CD4-positive, alpha-beta memory T cell (primary cell): ENCODE measurements around the gene FRMD4A. TPM values are rescaled to one million over a fixed set of nuclear protein-coding genes. Genes with fewer than 3 reads are reported as not detected.

Experiments used
- CTCF ChIA-PET: fragments of 350-600 bp; sonication (Branson Sonifier 250); formaldehyde crosslinking; loops from one replicate; lab custom pipeline; 2021; ENCODE audit warnings: inconsistent platforms; ENCODE audit not compliant: partially characterized antibody; lab: Charles Lee
- POLR2A ChIA-PET: fragments of 350-600 bp; sonication (Branson Sonifier 250); formaldehyde crosslinking; loops from one replicate; lab custom pipeline; 2021; ENCODE audit not compliant: partially characterized antibody; lab: Charles Lee
- DNase-seq, 5 donors: peaks; one replicate each; pipeline versions ENCODE4 v3.0.0 to v3.0.0-alpha.2; 2020 to 2022; ENCODE audit warnings: mixed read lengths in 1 of 5
- H3K27ac ChIP-seq: one replicate; pipeline ENCODE4 v1.7.0; 2013; ENCODE audit warnings: low read depth, low read length
- H3K27me3 ChIP-seq: 2 replicates; pipeline ENCODE4 v1.7.0; 2013; ENCODE audit warnings: mild to moderate bottlenecking, low read length, moderate library complexity; ENCODE audit not compliant: insufficient read depth
- H3K36me3 ChIP-seq: 2 replicates; pipeline ENCODE4 v1.7.0; 2013; ENCODE audit warnings: mild to moderate bottlenecking, low read length, moderate library complexity; ENCODE audit not compliant: insufficient read depth
- H3K4me1 ChIP-seq: 2 replicates; pipeline ENCODE4 v1.7.0; 2013; ENCODE audit warnings: mild to moderate bottlenecking, low read length, moderate library complexity; ENCODE audit not compliant: insufficient read depth
- H3K4me3 ChIP-seq, 2 donors: one replicate each; pipeline ENCODE4 v1.7.0; 2013; ENCODE audit warnings: low read length in 2 of 2, mild to moderate bottlenecking in 1 of 2
- H3K9me3 ChIP-seq, 2 donors: one replicate each; pipeline ENCODE4 v1.7.0; 2013; ENCODE audit warnings: low read length in 2 of 2, control low read depth in 1 of 2; ENCODE audit not compliant: control insufficient read depth in 1 of 2
- H3K27ac Mint-ChIP-seq, 7 donors: one replicate each; pipeline ENCODE4 v1.8.0; 2020 to 2021; ENCODE audit warnings: mixed read lengths in 7 of 7, mild to moderate bottlenecking in 6 of 7, inconsistent platforms in 3 of 7, moderate library complexity in 3 of 7
- H3K27me3 Mint-ChIP-seq, 2 donors: one replicate each; pipeline ENCODE4 v1.8.0; 2020 to 2021; ENCODE audit warnings: mixed read lengths in 2 of 2
- H3K36me3 Mint-ChIP-seq, 2 donors: one replicate each; pipeline ENCODE4 v1.8.0; 2020 to 2021; ENCODE audit warnings: mixed read lengths in 2 of 2, inconsistent platforms in 1 of 2, mild to moderate bottlenecking in 1 of 2
- H3K4me1 Mint-ChIP-seq, 4 donors: one replicate each; pipeline ENCODE4 v1.8.0; 2020 to 2021; ENCODE audit warnings: mixed read lengths in 4 of 4, mild to moderate bottlenecking in 1 of 4
- H3K4me3 Mint-ChIP-seq, 8 donors: one replicate each; pipeline ENCODE4 v1.8.0; 2020 to 2021; ENCODE audit warnings: mixed read lengths in 8 of 8, mild to moderate bottlenecking in 7 of 8, moderate library complexity in 6 of 8, inconsistent platforms in 3 of 8
- H3K9me3 Mint-ChIP-seq, 8 donors: one replicate each; pipeline ENCODE4 v1.8.0; 2020 to 2021; ENCODE audit warnings: mixed read lengths in 8 of 8, mild to moderate bottlenecking in 5 of 8, inconsistent platforms in 3 of 8, moderate library complexity in 1 of 8
- intact Hi-C: fragments of 100-400 bp; cut with micrococcal nuclease; formaldehyde crosslinking; loops from one replicate; pipeline ENCODE4 v1.15.1; 2023
- polyA plus RNA-seq, 2 donors: library from polyadenylated mRNA; unstranded; fragments of 300-500 nt; fragmentation: Illumina TruSeq; gene quantifications; one replicate each; pipeline ENCODE4 v1.2.3, GENCODE V29; 2021
- total RNA-seq, 2 experiments: library from RNA; stranded (reverse); gene quantifications; one replicate each; pipeline ENCODE4 v1.2.3, GENCODE V29; 2021

FRMD4A gene
- total and polyA plus RNA-seq, 4 experiments from 2014 or later: 0.89 to 2.4 (median 1.9) TPM; not detected in 1

DNA sequence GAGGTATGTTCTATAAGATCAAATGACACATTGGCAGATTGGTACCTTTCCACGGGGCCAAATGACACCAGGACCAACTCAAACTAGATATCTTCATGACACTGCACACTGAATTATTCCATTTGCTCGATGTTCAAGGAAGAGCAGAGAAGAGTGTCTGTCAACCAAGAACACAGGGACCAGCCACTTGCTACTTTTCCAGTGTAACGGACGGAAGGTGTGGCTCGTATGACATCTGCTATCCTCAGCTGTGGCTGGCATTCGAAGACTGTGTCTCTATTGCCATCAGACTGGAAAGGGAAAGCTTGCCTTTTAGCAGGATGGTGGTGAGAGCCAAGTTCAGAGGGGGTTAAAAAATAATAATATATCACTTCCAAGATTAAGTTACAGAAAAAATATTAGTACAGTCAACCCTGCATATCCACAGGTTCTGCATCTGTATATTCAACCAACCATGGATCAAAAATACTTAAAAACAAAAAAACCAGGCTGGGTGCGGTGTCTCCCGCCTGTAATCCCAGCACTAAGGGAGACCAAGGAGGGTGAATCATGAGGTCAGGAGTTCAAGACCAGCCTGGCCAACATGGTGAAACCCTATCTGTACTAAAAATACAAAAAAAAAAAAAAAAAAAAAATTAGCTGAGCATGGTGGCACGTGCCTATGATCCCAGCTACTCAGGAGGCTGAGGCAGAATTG lies 506.9 kb downstream of the FRMD4A start:
- H3K4me1 Mint-ChIP-seq: peaks cover 4 to 12% (median 9%) of the 10 kb centered on the region in 4 donors

DNA sequence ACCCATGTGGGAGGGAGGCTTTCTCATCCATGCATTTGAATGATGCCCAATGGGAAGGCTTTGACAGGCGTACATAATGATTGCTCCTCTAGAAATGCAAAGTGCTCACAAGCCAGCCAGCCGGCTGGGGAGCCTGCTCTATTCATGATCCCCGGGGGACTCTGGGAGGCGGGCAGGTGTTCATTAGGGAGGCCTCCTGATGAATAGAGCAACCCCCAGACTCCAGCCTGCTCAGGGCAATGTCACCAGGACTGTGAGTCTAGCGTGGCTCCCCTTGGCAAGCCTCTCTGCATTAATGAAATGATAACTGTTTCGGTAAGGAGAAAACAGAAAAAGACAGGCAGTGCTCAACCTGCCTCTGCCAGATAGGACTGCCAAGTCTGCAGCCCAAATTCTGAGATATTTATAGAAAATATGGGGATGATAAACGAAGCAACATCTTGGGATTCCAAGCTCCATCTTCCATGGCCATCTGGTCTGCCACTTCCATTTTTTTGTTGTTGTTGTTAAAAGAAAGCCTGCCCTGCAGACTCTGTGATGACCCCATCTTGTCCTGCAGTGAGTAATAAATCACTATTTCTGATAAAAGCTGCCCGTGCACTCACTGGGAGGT lies 507.5 kb downstream of the FRMD4A start:
- no peaks in the 10 kb centered on the region for H3K27me3 ChIP-seq
- POLR2A ChIA-PET: no interaction called here
- H3K9me3 Mint-ChIP-seq: peaks cover 0 to 9% (median 3%) of the 10 kb centered on the region in 8 donors
- H3K27me3 Mint-ChIP-seq: peaks cover 0 to 4% of the 10 kb centered on the region in 2 donors
- DNase-seq: no peak
- H3K4me3 ChIP-seq: no peak overlapping the region
- peaks cover 4 to 12% (median 9%) of the 10 kb centered on the region in 4 donors for H3K4me1 Mint-ChIP-seq
- CTCF ChIA-PET: no interaction called here
- no peak overlapping the region for H3K27ac Mint-ChIP-seq
- intact Hi-C loops: no loop called here
- H3K36me3 ChIP-seq: no peaks in the 10 kb centered on the region
- no peak overlapping the region for H3K4me3 Mint-ChIP-seq
- H3K36me3 Mint-ChIP-seq: peaks cover 0 to 4% of the 10 kb centered on the region in 2 donors
- no peaks in the 10 kb centered on the region for H3K9me3 ChIP-seq
- H3K27ac ChIP-seq: no peak overlapping the region
- peaks cover 15% of the 10 kb centered on the region for H3K4me1 ChIP-seq

More for the DNA sequence above, 506.9 kb downstream of the FRMD4A start:
- H3K36me3 ChIP-seq: no peaks in the 10 kb centered on the region
- no peak for DNase-seq
- peaks cover 15% of the 10 kb centered on the region for H3K4me1 ChIP-seq
- Mint-ChIP-seq H3K27me3 (peaks cover 0 to 4% of the 10 kb centered on the region in 2 donors), H3K9me3 (peaks cover 0 to 7% (median 2%) of the 10 kb centered on the region in 8 donors), H3K27ac (peak overlapping the region in 1 of 7 donors; percentile 25), H3K36me3 (no peaks in the 10 kb centered on the region), H3K4me3 (no peak overlapping the region)
- H3K4me3 ChIP-seq: no peak overlapping the region
- H3K27me3 ChIP-seq: no peaks in the 10 kb centered on the region
- H3K27ac ChIP-seq: no peak overlapping the region
- H3K9me3 ChIP-seq: no peaks in the 10 kb centered on the region
- POLR2A ChIA-PET: no interaction called here
- CTCF ChIA-PET: no interaction called here
- intact Hi-C loops: no loop called here

DNA sequence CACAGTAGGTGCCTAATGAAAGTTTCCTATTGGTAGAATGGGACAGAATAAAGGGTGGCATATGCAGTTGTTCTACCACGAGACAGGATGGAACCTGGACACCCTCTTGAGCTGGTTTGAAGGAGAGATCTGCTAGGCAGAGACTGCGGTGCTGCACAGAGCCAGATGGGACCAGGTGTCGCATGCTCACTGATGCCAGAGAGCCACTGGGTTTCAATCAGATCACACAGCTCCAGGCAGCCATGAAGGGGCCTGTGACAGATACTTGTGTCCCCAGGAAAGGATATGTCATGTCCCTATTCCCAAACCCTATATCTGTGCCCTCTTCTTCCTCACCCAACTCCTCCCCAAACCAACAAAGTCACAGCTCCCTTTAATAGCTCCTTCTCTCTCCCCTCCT lies 508.2 kb downstream of the FRMD4A start:
- Mint-ChIP-seq H3K9me3 (peaks cover 2 to 11% (median 4%) of the 10 kb centered on the region in 8 donors), H3K4me1 (peaks cover 4 to 12% (median 9%) of the 10 kb centered on the region in 4 donors), H3K36me3 (peaks cover 2 to 7% of the 10 kb centered on the region in 2 donors), H3K27ac (peak overlapping the region in 2 of 7 donors; percentile 29 to 45), H3K27me3 (peaks cover 0 to 4% of the 10 kb centered on the region in 2 donors), H3K4me3 (no peak overlapping the region)
- H3K4me1 ChIP-seq: peaks cover 15% of the 10 kb centered on the region
- no peaks in the 10 kb centered on the region for H3K36me3 ChIP-seq
- no peak for DNase-seq
- H3K27me3 ChIP-seq: no peaks in the 10 kb centered on the region
- H3K4me3 ChIP-seq: no peak overlapping the region
- H3K9me3 ChIP-seq: no peaks in the 10 kb centered on the region
- POLR2A ChIA-PET: no interaction called here
- no peak overlapping the region for H3K27ac ChIP-seq
- CTCF ChIA-PET: no interaction called here
- intact Hi-C loops: no loop called here

DNA sequence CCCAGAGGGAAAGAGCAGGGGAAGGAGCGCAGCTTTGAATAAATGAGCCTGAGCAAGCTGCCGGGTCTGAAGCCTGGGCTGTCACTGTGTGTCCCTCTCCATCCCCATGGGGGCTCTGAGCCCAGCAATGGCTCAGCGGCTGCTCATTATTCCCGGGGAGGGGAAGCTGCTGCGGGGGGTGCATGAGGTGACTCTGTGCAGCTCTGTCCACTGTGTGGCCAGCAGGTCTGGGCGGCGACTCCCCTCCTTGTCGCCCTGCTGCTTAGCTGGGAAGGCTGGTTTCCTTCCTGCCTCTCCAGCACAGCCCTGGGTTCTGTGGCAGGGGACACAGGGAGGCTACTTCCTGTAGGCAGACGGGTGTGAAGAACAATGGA lies 509.8 kb downstream of the FRMD4A start:
- Mint-ChIP-seq H3K4me3 (no peak overlapping the region), H3K27ac (peak overlapping the region in 1 of 7 donors; percentile 24), H3K27me3 (peaks cover 0 to 4% of the 10 kb centered on the region in 2 donors), H3K36me3 (peaks cover 3 to 9% of the 10 kb centered on the region in 2 donors), H3K9me3 (peaks cover 2 to 16% (median 9%) of the 10 kb centered on the region in 8 donors), H3K4me1 (peaks cover 4 to 12% (median 9%) of the 10 kb centered on the region in 4 donors)
- ChIA-PET CTCF (no interaction called here), POLR2A (no interaction called here)
- H3K27ac ChIP-seq: no peak overlapping the region
- H3K27me3 ChIP-seq: no peaks in the 10 kb centered on the region
- H3K9me3 ChIP-seq: no peaks in the 10 kb centered on the region
- DNase-seq: no peak
- H3K36me3 ChIP-seq: no peaks in the 10 kb centered on the region
- peaks cover 15% of the 10 kb centered on the region for H3K4me1 ChIP-seq
- intact Hi-C loops: no loop called here
- H3K4me3 ChIP-seq: no peak overlapping the region

DNA sequence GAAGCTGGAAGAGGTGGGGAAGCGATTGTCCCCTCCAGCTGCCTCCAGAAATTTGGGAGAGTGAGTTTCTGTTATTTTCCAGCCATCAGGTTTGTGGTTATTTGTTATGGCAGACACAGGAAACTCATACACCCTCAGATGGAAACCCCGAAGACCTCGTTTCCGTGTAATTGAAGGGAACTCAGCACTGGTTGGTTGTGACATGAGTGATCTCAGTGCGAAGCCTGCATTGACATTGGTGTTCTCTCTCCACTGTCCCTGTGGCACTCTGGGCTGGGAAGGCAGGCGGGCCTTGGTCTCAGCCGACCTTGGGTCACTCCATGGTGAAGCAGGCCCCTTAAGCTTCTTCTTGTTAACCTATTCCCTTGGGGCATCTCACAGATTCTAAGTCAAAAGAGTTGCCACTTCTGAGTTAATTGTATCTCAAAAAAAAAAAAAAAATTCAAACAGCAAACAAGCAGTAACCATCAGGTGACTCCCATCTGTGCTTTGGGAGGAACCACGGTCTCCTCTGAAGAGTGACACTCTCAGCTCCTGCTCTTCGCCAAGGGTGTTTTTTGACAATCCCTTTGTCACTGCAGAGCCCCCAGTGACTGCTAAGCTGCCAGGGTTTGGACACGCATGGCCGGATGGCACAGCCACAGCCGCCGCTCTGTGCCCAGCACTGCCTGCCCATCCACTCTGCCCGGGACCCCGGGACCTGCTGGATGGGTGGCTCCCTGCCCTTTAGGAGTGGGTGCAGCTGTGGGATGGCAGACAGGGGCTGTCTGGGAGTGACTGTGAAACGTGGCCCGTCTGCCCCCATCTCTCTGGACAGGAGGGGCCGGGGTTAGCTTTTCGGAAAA lies 510.4 kb downstream of the FRMD4A start:
- Histone ChIP-seq H3K27ac (no peak overlapping the region), H3K4me3 (no peak overlapping the region), H3K27me3 (no peaks in the 10 kb centered on the region), H3K36me3 (no peaks in the 10 kb centered on the region), H3K9me3 (no peaks in the 10 kb centered on the region), H3K4me1 (peaks cover 15% of the 10 kb centered on the region)
- intact Hi-C loops: no loop called here
- DNase-seq: no peak
- Mint-ChIP-seq H3K4me3 (peak overlapping the region in 4 of 8 donors; percentile 3 to 40 (median 20)), H3K27me3 (peaks cover 0 to 4% of the 10 kb centered on the region in 2 donors), H3K9me3 (peaks cover 2 to 16% (median 9%) of the 10 kb centered on the region in 8 donors), H3K4me1 (peaks cover 4 to 12% (median 9%) of the 10 kb centered on the region in 4 donors), H3K36me3 (peaks cover 3 to 9% of the 10 kb centered on the region in 2 donors), H3K27ac (peak overlapping the region in 3 of 7 donors; percentile 8 to 25 (median 8))
- ChIA-PET CTCF (no interaction called here), POLR2A (no interaction called here)

DNA sequence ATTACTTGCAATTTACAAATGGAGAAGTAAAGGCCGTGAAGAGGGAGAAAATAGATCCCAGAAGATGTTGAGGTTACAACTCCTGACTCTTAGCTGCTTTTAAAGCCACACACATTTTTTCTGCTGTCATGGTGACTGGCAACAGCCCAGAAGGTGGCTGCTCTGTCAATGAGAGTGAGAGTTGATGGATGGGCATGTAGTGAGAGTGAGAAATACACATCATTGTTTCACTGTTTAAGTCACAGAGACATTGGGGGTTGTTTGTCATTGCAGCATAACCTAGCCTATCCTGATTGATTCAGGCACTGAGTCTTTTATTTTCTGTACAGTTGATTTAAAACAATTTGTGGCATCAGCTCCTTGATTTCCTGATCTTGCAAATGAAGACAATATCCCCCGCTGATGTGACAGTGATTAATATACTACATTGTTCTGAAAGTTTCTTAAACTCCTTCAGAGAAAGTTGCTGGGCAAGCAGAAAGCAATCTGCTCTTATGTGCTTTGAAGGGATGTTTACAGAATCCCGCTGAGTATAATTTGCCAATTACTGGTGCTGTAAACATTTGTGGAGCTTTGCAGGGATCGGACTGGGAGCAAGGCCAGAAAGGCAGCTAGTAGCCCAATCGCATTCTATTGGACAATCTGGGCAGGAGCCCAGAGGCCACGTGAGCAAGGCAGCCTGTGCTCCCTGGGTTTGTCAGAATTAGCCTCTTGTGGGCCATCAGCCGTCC lies 514.4 kb downstream of the FRMD4A start:
- H3K4me3 Mint-ChIP-seq: no peak overlapping the region
- H3K4me1 Mint-ChIP-seq: peaks cover 6 to 12% (median 9%) of the 10 kb centered on the region in 4 donors
- H3K27me3 Mint-ChIP-seq: no peaks in the 10 kb centered on the region
- peaks cover 2 to 16% (median 9%) of the 10 kb centered on the region in 8 donors for H3K9me3 Mint-ChIP-seq
- Histone ChIP-seq H3K4me3 (no peak overlapping the region), H3K36me3 (no peaks in the 10 kb centered on the region), H3K4me1 (peaks cover 15% of the 10 kb centered on the region), H3K27me3 (no peaks in the 10 kb centered on the region), H3K27ac (no peak overlapping the region), H3K9me3 (no peaks in the 10 kb centered on the region)
- intact Hi-C loops: no loop called here
- ChIA-PET POLR2A (no interaction called here), CTCF (interaction anchor here (1.1 kb wide), 1 partner anchor 12 kb away, joined by 3 read pairs; no protein-coding TSS in a partner anchor)
- DNase-seq: no peak
- H3K36me3 Mint-ChIP-seq: peaks cover 3 to 9% of the 10 kb centered on the region in 2 donors
- H3K27ac Mint-ChIP-seq: no peak overlapping the region
